ENCODE data around the gene USH2A.

- TF ChIP-seq, protein P1, sequence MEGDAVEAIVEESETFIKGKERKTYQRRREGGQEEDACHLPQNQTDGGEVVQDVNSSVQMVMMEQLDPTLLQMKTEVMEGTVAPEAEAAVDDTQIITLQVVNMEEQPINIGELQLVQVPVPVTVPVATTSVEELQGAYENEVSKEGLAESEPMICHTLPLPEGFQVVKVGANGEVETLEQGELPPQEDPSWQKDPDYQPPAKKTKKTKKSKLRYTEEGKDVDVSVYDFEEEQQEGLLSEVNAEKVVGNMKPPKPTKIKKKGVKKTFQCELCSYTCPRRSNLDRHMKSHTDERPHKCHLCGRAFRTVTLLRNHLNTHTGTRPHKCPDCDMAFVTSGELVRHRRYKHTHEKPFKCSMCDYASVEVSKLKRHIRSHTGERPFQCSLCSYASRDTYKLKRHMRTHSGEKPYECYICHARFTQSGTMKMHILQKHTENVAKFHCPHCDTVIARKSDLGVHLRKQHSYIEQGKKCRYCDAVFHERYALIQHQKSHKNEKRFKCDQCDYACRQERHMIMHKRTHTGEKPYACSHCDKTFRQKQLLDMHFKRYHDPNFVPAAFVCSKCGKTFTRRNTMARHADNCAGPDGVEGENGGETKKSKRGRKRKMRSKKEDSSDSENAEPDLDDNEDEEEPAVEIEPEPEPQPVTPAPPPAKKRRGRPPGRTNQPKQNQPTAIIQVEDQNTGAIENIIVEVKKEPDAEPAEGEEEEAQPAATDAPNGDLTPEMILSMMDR (IDR thresholded peaks at IDR 0.05) = no peak
- TF ChIP-seq YY1 (IDR thresholded peaks at IDR 0.05; ENCODE audit: low read depth) (no peak), MXI1 (IDR thresholded peaks at IDR 0.05; ENCODE audit: low read depth, low read length) (no peak), RFX5 (IDR thresholded peaks at IDR 0.05; ENCODE audit: low read length) (no peak), CHD2 (IDR thresholded peaks at IDR 0.05; ENCODE audit: low read length, partially characterized antibody) (no peak), RCOR1 (IDR thresholded peaks at IDR 0.05; ENCODE audit: low read length) (no peak), SIN3A (IDR thresholded peaks at IDR 0.05; ENCODE audit: borderline replicate concordance, low read depth, low read length) (no peak), SMC3 (IDR thresholded peaks at IDR 0.05; ENCODE audit: low read depth, low read length) (no peak), EP300 (IDR thresholded peaks at IDR 0.05; ENCODE audit: borderline replicate concordance in 1 of 2, low read depth in 1 of 2, low read length in 1 of 2) (peak in 1 of 2 experiments; percentile 60; a peak in 2 of 4 replicates), USF2 (IDR thresholded peaks at IDR 0.05; ENCODE audit: borderline replicate concordance, low read depth, low read length) (no peak)
Measured at GRCh38 chr1:216466162-216466801, 43.0 kb upstream of the USH2A start.
